Retinal pigment epithelial cell (primary cell): Measurements from ENCODE around the gene DAD1.
A peak's percentile ranks its signal among the peaks of the same experiment; 100 is the strongest.
"Not testable (repeated sequence)": the region's sequence is repeated elsewhere in the genome, so short reads cannot be mapped to it uniquely, and the experiment has no call there.

Source experiments
- DNase-seq: peaks from one replicate; pipeline ENCODE4 v3.0.0-alpha.2; 2010; ENCODE audit warnings: low read depth
- H3K4me3 ChIP-seq: 2 replicates; pipeline ENCODE4 v1.5.1; 2011; ENCODE audit warnings: mild to moderate bottlenecking, low read length, control low read depth, moderate library complexity
- TF ChIP-seq, protein P1 (sequence below): conservative IDR thresholded peaks from 2 replicates; pipeline ENCODE4 v1.5.1; 2011; ENCODE audit warnings: low read depth, low read length, control low read depth, inconsistent platforms

Gene DAD1

DNA sequence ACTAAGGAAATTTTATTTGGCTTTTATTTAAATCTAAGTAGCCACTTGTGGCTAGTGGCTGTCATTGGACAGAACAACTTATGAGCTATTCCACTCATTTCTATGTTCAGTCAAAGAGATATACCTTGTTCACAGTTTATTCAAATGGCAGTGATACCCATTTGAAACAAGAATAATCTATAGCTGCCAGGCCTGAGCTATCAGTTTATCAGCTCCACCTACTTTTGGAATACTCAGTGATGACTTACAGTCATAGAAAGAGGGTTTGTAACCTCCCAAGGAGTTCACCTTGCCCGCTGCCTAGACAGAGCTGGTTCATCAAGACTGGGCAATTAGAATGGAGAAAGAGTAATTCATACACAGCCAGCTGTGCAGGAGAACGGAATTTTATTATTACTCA, 4.6 kb upstream of the DAD1 start:
- H3K4me3 ChIP-seq = no peak overlapping the region
- TF ChIP-seq, protein P1, sequence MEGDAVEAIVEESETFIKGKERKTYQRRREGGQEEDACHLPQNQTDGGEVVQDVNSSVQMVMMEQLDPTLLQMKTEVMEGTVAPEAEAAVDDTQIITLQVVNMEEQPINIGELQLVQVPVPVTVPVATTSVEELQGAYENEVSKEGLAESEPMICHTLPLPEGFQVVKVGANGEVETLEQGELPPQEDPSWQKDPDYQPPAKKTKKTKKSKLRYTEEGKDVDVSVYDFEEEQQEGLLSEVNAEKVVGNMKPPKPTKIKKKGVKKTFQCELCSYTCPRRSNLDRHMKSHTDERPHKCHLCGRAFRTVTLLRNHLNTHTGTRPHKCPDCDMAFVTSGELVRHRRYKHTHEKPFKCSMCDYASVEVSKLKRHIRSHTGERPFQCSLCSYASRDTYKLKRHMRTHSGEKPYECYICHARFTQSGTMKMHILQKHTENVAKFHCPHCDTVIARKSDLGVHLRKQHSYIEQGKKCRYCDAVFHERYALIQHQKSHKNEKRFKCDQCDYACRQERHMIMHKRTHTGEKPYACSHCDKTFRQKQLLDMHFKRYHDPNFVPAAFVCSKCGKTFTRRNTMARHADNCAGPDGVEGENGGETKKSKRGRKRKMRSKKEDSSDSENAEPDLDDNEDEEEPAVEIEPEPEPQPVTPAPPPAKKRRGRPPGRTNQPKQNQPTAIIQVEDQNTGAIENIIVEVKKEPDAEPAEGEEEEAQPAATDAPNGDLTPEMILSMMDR = no peak
- DNase-seq = no peak

DNA sequence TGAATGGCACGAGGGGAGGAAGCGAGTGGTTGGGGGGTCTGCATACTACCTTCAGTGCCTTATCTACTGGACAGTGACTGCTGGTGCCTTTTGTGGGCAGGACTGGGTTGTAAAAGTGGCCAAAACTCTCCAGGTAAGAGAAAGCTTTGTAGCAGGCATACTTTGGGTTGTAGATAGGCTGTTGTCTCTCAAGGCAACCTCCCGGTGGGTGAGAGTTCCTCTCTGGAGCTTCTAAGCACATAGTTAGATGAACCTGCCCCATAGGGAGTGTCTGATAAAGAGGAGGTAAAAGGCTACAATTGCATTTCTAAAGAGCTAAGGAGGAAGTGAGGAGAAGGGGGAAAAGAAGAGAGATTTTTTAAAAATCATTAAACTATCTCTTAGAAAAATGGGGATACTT, 4.2 kb upstream of the DAD1 start:
- TF ChIP-seq, protein P1 = no peak
- H3K4me3 ChIP-seq = no peak overlapping the region
- no peak for DNase-seq

DNA sequence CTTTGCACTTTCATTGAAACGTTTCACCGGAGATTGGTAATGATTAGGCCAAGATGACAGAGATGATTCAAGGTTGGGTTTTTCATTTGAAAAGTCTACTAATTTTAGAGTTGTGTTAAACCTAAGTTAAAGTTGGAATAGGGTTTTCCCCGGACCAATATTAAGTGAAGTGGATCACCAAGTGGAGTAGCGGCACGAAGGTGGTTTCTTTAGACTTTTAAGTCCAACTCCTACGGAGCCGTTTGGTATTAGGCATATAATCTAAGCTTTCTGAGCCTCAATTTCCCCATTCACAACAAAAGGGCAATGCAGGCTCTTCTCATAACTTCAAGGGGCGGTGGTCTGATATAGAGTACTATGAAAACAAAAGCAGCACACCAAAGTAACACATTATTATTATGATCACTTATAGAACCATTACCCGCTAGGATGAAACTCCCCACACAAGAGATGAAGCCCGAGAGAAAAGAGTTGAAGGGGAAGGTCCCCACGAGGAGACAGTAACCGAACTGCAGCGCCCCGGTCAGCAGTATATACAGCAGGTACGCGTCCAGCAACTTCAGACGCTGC, 413 bp downstream of the DAD1 start:
- DNase-seq = no peak

DNA sequence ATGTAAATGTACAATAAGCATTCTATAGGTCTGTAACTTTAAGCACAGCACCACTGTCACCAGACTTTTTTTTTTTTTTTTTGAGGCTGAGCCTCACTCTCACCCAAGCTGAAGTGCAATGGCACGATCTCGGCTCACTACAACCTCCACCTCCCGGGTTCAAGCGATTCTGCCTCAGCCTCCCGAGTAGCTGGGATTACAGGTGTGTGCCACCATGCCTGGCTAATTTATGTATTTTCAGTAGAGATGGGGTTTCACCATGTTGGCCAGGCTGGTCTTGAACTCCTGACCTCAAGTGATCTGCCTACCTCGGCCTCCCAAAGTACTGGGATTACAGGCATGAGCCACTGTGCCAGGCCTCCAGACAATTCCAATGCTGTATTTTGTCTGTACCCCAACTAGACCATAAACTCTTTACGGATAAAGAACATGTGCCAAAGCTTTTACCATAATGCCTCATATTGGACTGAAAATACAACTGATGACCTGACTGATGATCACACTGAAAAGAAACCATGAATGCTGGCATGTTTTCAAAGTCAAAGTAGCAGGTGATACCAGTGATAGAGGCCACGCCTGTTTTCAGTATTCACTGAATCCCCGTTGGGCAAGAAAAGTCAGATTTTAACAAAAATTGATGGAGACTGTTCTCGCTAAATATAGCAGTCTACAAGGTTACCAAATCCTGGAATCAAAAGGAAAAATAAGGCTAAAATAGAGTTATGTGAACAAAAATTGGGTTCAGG, 1.2 kb downstream of the DAD1 start:
- DNase-seq = not testable (repeated sequence)

More for the DNA sequence above, 413 bp downstream of the DAD1 start:
- peak overlapping the region; percentile 95 for H3K4me3 ChIP-seq
- TF ChIP-seq, protein P1 = no peak

DNA sequence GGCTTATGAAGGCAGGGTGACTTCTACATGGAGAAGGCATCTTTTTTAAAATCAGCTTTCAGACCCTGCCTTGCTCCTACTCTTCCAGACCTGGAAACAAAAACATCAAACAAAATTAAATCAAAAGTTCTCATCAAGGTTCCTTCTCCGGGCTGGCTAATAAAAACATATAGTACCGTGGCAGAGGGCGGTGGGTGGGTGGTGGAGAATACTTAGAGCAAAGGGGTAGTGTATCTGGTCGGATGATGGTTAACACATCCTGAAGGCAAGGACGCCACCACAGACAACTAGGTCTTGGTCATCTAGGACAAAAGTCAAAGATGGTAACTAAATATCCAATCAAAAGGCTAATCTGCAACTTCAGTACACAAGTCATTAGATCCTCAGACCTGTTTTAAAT, 1.8 kb downstream of the DAD1 start:
- H3K4me3 ChIP-seq = no peak overlapping the region
- DNase-seq = no peak

More for the DNA sequence above, 1.2 kb downstream of the DAD1 start:
- H3K4me3 ChIP-seq = peak overlapping the region; percentile 95

DNA sequence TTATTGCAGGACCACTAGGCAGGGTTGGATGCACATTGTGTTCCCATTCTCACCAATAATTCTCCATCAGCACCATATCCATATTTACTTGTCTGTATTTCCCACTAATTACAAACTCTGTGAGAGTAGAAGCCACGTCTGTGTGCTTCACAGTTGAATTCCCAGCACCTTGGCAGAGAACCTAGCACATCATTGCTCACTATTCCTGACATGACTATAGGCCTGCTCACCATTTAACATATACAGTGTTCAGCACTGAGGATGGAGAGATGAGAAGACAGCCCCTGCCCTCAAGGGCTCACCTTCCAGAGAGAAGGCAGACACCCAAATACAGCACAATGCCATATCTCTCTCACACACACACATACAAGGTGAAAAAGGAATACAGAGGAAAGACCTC, 5.0 kb downstream of the DAD1 start:
- TF ChIP-seq, protein P1 = no peak
- DNase-seq = no peak
- no peak overlapping the region for H3K4me3 ChIP-seq

More for the DNA sequence above, 1.8 kb downstream of the DAD1 start:
- TF ChIP-seq, protein P1 = no peak

DNA sequence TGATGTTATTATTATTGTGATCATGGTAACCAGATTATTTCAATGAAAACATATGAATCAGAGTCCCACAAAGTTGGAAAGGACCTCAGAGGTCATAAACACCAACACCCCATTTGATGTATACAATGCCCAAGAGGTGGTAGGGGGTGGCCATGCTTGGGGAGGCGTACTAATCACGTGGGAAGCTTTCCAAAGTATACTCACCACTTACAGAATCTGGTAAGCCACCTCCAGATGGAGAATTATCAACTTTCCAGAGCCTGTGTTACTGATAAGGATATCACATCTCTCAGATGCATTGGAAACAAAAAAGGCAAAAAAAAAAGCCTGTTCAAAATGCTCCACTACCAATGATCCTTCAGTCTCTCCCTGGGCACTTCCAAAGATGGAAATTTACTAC, 8.4 kb downstream of the DAD1 start:
- TF ChIP-seq, protein P1 = no peak
- no peak overlapping the region for H3K4me3 ChIP-seq
- DNase-seq = no peak
